GM20000 (cell line): ENCODE measurements around the gene SIRPG.

Experiments used
- DNase-seq: peaks from one replicate; pipeline ENCODE4 v3.0.0; 2012; ENCODE audit warnings: low spot score
- TF ChIP-seq, protein P1 (sequence below): IDR thresholded peaks from 2 replicates; pipeline ENCODE4 v1.5.1; 2012; ENCODE audit warnings: mild to moderate bottlenecking, control low read depth; ENCODE audit errors: extremely low read depth, missing control alignments

The SIRPG gene

DNA sequence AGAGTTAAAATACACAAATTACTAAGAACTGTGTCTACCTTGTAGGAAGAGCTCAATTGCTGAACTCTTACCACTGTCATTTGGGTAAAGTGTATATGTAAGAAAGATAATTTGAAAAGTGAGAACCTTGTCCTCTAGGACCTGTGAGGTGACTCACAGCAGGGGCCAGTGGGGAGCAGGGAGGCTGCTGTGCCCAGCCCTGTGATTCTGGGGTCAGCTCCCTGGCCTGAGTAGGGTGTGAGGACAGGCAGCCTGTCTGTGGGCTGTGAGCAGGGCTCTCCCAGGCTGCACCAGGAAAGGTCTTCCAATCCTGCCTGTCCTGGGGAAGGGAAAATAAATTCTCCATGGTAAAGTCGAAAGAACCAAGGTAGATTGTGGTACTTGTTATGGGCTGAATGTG lies 27.3 kb upstream of the SIRPG start:
- TF ChIP-seq, protein P1, sequence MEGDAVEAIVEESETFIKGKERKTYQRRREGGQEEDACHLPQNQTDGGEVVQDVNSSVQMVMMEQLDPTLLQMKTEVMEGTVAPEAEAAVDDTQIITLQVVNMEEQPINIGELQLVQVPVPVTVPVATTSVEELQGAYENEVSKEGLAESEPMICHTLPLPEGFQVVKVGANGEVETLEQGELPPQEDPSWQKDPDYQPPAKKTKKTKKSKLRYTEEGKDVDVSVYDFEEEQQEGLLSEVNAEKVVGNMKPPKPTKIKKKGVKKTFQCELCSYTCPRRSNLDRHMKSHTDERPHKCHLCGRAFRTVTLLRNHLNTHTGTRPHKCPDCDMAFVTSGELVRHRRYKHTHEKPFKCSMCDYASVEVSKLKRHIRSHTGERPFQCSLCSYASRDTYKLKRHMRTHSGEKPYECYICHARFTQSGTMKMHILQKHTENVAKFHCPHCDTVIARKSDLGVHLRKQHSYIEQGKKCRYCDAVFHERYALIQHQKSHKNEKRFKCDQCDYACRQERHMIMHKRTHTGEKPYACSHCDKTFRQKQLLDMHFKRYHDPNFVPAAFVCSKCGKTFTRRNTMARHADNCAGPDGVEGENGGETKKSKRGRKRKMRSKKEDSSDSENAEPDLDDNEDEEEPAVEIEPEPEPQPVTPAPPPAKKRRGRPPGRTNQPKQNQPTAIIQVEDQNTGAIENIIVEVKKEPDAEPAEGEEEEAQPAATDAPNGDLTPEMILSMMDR = no peak
- no peak for DNase-seq

DNA sequence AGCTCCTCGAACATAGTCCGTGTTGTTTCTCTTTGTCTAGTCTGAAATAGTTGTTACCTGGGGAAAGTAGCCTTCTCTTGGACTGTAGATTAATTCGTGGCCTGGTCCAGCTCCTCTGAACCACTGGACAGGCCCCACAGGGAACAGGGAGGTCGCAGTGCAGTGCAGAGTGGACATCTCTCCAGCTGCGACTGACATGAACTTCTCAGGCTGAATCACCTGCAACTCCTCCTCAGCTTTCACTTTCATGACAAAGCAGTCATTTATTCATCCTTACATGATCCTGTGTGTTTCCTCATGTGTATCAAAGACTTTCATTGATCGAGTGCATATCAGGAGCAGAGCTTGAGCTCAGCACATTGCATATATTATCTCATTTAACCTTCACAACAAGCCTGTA lies 19.1 kb upstream of the SIRPG start:
- DNase-seq = no peak
- TF ChIP-seq, protein P1 = no peak

DNA sequence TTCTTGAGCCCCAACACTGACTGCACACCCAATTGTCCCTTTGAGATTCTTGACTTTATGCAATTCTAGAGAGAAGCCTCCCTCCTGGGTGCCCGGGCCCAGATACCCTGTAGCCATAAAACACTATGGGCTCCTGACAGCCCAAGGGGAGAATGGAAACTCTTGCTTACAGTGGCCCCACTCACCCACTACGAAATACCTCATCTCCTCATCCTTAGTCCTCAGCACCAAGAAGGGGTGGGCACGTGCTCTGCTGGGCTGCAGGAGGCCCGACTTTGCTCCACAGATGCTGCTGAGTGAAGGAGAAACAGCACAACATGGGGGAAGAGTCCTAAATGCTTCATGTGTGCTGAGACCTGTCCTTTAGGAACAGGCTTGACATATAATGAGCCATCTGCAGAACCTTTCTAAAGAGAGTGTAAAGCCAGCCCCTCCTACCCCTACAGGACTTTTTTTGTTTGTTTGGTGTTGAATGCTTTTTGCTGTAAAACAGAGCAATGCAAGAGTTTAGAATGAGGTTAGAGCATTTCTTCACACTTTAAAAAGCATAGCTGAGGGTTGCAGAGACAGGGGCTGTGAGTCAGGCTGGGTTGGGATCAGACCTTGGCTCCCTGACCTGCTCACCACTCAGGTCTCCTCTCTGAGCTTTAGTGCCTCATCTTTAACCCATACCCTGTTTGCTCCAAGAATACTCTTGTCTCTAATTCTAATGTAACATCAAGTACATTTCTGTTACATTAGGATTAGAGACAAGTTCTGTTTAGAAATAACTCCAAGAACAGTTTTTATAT lies 17.6 kb upstream of the SIRPG start:
- TF ChIP-seq, protein P1 = no peak
- DNase-seq = no peak

DNA sequence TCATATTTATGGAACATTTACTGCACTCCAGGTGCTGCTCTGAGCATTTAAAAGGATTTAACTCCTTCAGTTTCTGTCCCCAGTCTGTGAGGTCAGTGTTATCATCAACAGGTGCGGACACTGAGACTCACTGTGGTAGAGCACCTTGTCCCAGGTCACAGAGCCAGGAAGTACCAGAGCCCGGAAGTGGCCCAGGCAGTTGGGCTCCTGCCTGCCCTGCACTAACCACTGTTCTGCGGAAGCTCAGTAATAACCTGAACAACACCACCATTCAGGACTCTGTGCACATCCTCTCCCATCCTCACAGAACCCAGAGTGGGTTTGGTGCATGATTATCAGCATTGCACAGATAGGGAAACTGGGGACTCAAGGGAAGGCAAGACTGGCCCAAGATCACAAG lies 16.8 kb upstream of the SIRPG start:
- TF ChIP-seq, protein P1 = no peak
- no peak for DNase-seq

DNA sequence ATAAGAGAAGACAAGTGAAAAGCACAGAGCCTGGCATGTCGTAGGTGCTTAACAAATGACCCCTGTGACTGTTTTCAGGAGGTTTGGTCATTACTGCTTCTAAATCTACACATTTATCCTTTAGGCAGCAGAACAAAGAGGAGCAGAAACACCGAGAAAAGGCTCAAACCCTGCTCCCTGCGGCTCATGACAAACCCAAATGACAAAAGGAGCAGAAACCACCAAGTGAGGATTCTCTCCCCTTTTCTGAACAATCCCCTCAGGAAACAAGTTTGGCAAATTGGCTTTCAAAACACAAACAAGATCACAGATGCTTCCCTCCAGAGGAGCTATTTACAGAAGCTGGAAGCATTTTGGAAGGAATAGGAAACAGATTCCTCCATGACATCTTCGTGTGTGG lies 15.8 kb upstream of the SIRPG start:
- TF ChIP-seq, protein P1 = no peak
- DNase-seq = no peak

DNA sequence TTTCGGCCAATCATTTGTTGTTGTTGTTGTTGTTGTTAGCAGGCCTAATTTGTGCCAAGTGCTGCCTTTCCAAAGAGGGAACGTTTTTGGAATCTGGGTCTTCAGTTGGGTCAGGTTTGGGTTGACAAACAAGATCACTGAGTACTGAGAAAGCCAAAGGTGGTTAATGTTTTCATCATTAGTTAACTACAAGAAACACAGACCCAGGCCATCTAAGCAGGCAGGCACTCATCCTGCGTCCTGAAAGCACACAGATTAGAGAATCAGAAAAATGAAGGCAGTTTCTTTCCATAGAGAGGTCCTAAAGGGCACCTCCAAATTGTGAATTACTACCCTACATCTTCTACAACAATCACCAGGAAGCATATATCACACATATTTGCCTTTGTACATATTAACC lies 15.1 kb upstream of the SIRPG start:
- TF ChIP-seq, protein P1 = no peak
- no peak for DNase-seq

DNA sequence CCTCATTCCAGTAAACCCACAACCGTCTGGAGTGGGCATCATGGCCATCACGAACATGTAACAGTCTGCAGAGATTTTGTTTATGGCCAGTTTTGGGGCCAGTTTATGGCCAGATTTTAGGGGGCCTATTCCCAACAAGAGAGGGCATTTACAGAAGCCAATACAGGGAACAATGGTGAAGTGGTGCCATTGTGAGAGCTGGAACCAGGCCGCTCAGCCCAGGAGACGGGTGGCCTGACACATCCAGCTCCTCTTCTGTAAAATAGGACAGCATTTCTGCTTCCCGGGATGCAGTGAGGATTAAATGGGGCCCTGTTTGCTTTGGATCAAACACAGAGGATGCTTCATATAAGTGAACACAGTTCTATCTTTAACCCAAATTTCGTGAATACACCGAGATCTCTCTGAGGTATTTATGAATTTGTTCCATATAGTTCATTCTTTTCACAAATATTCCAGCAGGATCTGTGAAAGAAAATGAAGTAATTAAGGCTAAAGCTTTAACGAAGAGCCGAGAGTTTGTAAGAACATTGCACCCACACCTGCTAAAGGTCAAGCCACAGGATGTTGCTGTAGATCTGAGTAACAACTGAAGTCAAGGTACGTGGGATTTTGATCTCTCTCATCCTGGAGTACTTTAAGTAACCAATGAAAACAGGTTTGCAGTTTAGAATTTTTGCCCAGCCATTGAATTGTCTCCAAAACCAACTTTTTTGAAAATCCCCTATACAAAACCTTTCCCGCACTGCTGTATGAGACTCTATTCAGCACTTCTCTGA lies 14.5 kb upstream of the SIRPG start:
- no peak for DNase-seq
- TF ChIP-seq, protein P1 = no peak
